ENCODE data around the gene DLG5.

GRCh38 chr10:77868523-77868922, 58.0 kb downstream of the DLG5 start:
- TF ChIP-seq POLR2AphosphoS5 (IDR thresholded peaks at IDR 0.05; ENCODE audit: low read depth, low read length) (no peak), TAF1 (IDR thresholded peaks at IDR 0.05; ENCODE audit: borderline replicate concordance, insufficient read depth, low read length) (no peak), FOXP2 (optimal IDR thresholded peaks at IDR 0.05; ENCODE audit: borderline replicate concordance, extremely low read depth, extremely low read length, insufficient read depth) (no peak)

Data from PFSK-1 (cell line).